Measurements from ENCODE around the gene TMEM236. TPM values are rescaled to one million over a fixed set of nuclear protein-coding genes. Genes with fewer than 3 reads are reported as not detected.

The TMEM236 gene
- polyA plus RNA-seq, 1 donor (not counting 4 experiments of a cell fraction or from before 2014, with no cell fraction given), result 0.13 TPM

DNA sequence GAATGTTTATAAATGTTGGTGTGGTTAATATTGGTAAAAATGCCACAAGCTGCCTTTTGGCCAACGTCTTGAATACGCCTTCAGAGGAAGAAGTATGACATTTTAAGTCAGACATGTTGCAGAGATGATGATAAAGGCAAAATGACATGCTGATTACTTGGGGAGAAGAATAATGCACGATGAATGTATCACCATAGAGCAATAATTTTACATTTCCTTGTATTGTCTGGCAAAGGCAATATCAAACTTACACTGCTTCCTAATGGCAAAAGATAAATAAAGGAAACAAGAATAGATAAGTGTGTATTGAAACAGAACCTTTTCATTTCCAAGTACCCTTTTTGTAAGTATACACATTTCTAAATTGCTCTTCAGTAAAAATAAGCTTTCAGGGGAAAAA lies 65.8 kb downstream of the TMEM236 start:
- no peak overlapping the region for H3K4me3 ChIP-seq (ENCODE audit: control insufficient read depth in 2 of 3, extremely low read depth in 1 of 3, insufficient read depth in 2 of 3, low read depth in 1 of 3, low read length in 3 of 3)
- H3K79me2 ChIP-seq (ENCODE audit: control insufficient read depth, insufficient read depth, low read length), result no peaks in the 10 kb centered on the region
- dilution Hi-C loops (cut with MboI; ENCODE audit: extremely low pct_ligation_motif_present, low sequenced_read_pairs), result no loop called here
- H4K20me1 ChIP-seq (ENCODE audit: control insufficient read depth, extremely low read depth, insufficient read depth, low read length), result no peaks in the 10 kb centered on the region
- no peak overlapping the region for H3K4me2 ChIP-seq (ENCODE audit: control insufficient read depth, extremely low read depth, insufficient read depth, low read depth, low read length)
- no peaks in the 10 kb centered on the region for H3K27me3 ChIP-seq (ENCODE audit: control insufficient read depth, extremely low read depth, insufficient read depth, low read length)
- no peak overlapping the region for H3K27ac ChIP-seq (ENCODE audit: control insufficient read depth, insufficient read depth, low read length)
- H3K9me1 ChIP-seq (ENCODE audit: control insufficient read depth, extremely low read depth, insufficient read depth, low read length), result no peaks in the 10 kb centered on the region
- DNase-seq (ENCODE audit: low read depth, low spot score) (no peak), FAIRE-seq (no peak)
- H2AFZ ChIP-seq (ENCODE audit: control insufficient read depth, low read length), result no peak overlapping the region
- H3K9ac ChIP-seq (ENCODE audit: control insufficient read depth, extremely low read depth, insufficient read depth, low read length), result no peak overlapping the region
- no peaks in the 10 kb centered on the region for H3K9me3 ChIP-seq (ENCODE audit: control insufficient read depth, low read depth, low read length)
- TF ChIP-seq, protein P1, sequence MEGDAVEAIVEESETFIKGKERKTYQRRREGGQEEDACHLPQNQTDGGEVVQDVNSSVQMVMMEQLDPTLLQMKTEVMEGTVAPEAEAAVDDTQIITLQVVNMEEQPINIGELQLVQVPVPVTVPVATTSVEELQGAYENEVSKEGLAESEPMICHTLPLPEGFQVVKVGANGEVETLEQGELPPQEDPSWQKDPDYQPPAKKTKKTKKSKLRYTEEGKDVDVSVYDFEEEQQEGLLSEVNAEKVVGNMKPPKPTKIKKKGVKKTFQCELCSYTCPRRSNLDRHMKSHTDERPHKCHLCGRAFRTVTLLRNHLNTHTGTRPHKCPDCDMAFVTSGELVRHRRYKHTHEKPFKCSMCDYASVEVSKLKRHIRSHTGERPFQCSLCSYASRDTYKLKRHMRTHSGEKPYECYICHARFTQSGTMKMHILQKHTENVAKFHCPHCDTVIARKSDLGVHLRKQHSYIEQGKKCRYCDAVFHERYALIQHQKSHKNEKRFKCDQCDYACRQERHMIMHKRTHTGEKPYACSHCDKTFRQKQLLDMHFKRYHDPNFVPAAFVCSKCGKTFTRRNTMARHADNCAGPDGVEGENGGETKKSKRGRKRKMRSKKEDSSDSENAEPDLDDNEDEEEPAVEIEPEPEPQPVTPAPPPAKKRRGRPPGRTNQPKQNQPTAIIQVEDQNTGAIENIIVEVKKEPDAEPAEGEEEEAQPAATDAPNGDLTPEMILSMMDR (optimal IDR thresholded peaks at IDR 0.05 in 1 of 3, IDR thresholded peaks at IDR 0.05 in 1 of 3, conservative IDR thresholded peaks at IDR 0.05 in 1 of 3; ENCODE audit: extremely low read depth in 1 of 3, insufficient read depth in 2 of 3, low read length in 3 of 3), result no peak
- no peak for TF ChIP-seq EZH2 (IDR thresholded peaks at IDR 0.05; ENCODE audit: low read length)
- no peaks in the 10 kb centered on the region for H3K4me1 ChIP-seq (ENCODE audit: control insufficient read depth, extremely low read depth, insufficient read depth, low read length)
- no peaks in the 10 kb centered on the region for H3K36me3 ChIP-seq (ENCODE audit: control insufficient read depth in 2 of 2, extremely low read depth in 1 of 2, insufficient read depth in 2 of 2, low read length in 2 of 2)

DNA sequence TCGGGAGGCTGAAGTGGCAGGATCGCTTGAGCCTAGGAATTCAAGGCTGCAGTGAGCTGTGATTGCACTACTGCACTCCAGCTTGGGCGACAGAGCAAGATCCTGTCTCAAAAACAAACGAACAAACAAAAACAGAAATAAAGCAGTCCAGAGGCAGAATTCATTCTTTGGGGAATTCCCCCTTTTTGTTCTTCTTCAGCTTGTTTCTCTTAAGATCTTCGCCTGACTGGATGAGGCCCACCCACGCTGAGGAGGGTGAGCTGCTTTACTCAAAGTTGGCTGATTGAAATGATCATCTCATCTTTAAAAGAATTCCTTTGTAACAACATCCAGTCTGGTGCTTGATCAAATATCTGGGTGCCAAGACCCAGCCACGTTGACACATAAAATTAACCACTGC lies 67.8 kb downstream of the TMEM236 start:
- no peaks in the 10 kb centered on the region for H3K36me3 ChIP-seq (ENCODE audit: control insufficient read depth in 2 of 2, extremely low read depth in 1 of 2, insufficient read depth in 2 of 2, low read length in 2 of 2)
- no peaks in the 10 kb centered on the region for H3K27me3 ChIP-seq (ENCODE audit: control insufficient read depth, extremely low read depth, insufficient read depth, low read length)
- H3K9me3 ChIP-seq (ENCODE audit: control insufficient read depth, low read depth, low read length), result no peaks in the 10 kb centered on the region
- FAIRE-seq, result no peak
- dilution Hi-C loops (cut with MboI; ENCODE audit: extremely low pct_ligation_motif_present, low sequenced_read_pairs), result no loop called here
- H3K4me2 ChIP-seq (ENCODE audit: control insufficient read depth, extremely low read depth, insufficient read depth, low read depth, low read length), result no peak overlapping the region
- H3K9ac ChIP-seq (ENCODE audit: control insufficient read depth, extremely low read depth, insufficient read depth, low read length), result no peak overlapping the region
- H3K9me1 ChIP-seq (ENCODE audit: control insufficient read depth, extremely low read depth, insufficient read depth, low read length), result no peaks in the 10 kb centered on the region
- no peaks in the 10 kb centered on the region for H4K20me1 ChIP-seq (ENCODE audit: control insufficient read depth, extremely low read depth, insufficient read depth, low read length)
- no peaks in the 10 kb centered on the region for H3K4me1 ChIP-seq (ENCODE audit: control insufficient read depth, extremely low read depth, insufficient read depth, low read length)
- H3K79me2 ChIP-seq (ENCODE audit: control insufficient read depth, insufficient read depth, low read length), result no peaks in the 10 kb centered on the region
- no peak overlapping the region for H2AFZ ChIP-seq (ENCODE audit: control insufficient read depth, low read length)
- H3K27ac ChIP-seq (ENCODE audit: control insufficient read depth, insufficient read depth, low read length), result no peak overlapping the region
- no peak for TF ChIP-seq EZH2 (IDR thresholded peaks at IDR 0.05; ENCODE audit: low read length)
- TF ChIP-seq, protein P1 (optimal IDR thresholded peaks at IDR 0.05 in 1 of 3, IDR thresholded peaks at IDR 0.05 in 1 of 3, conservative IDR thresholded peaks at IDR 0.05 in 1 of 3; ENCODE audit: extremely low read depth in 1 of 3, insufficient read depth in 2 of 3, low read length in 3 of 3), result no peak
- H3K4me3 ChIP-seq (ENCODE audit: control insufficient read depth in 2 of 3, extremely low read depth in 1 of 3, insufficient read depth in 2 of 3, low read depth in 1 of 3, low read length in 3 of 3), result no peak overlapping the region
- no peak for DNase-seq (ENCODE audit: low read depth, low spot score)
